CD4-positive, alpha-beta memory T cell (primary cell): ENCODE results near the gene NFATC1. TPM values are rescaled to one million over a fixed set of nuclear protein-coding genes. Genes with fewer than 3 reads are reported as not detected.

Experiments used
- CTCF ChIA-PET: fragments of 350-600 bp; sonication (Branson Sonifier 250); formaldehyde crosslinking; loops from one replicate; lab custom pipeline; 2021; ENCODE audit warnings: inconsistent platforms; ENCODE audit not compliant: partially characterized antibody; lab: Charles Lee
- POLR2A ChIA-PET: fragments of 350-600 bp; sonication (Branson Sonifier 250); formaldehyde crosslinking; loops from one replicate; lab custom pipeline; 2021; ENCODE audit not compliant: partially characterized antibody; lab: Charles Lee
- DNase-seq, 5 donors: peaks; one replicate each; pipeline versions ENCODE4 v3.0.0 to v3.0.0-alpha.2; 2020 to 2022; ENCODE audit warnings: mixed read lengths in 1 of 5
- H3K27ac ChIP-seq: one replicate; pipeline ENCODE4 v1.7.0; 2013; ENCODE audit warnings: low read depth, low read length
- H3K27me3 ChIP-seq: 2 replicates; pipeline ENCODE4 v1.7.0; 2013; ENCODE audit warnings: mild to moderate bottlenecking, low read length, moderate library complexity; ENCODE audit not compliant: insufficient read depth
- H3K36me3 ChIP-seq: 2 replicates; pipeline ENCODE4 v1.7.0; 2013; ENCODE audit warnings: mild to moderate bottlenecking, low read length, moderate library complexity; ENCODE audit not compliant: insufficient read depth
- H3K4me1 ChIP-seq: 2 replicates; pipeline ENCODE4 v1.7.0; 2013; ENCODE audit warnings: mild to moderate bottlenecking, low read length, moderate library complexity; ENCODE audit not compliant: insufficient read depth
- H3K4me3 ChIP-seq, 2 donors: one replicate each; pipeline ENCODE4 v1.7.0; 2013; ENCODE audit warnings: low read length in 2 of 2, mild to moderate bottlenecking in 1 of 2
- H3K9me3 ChIP-seq, 2 donors: one replicate each; pipeline ENCODE4 v1.7.0; 2013; ENCODE audit warnings: low read length in 2 of 2, control low read depth in 1 of 2; ENCODE audit not compliant: control insufficient read depth in 1 of 2
- H3K27ac Mint-ChIP-seq, 7 donors: one replicate each; pipeline ENCODE4 v1.8.0; 2020 to 2021; ENCODE audit warnings: mixed read lengths in 7 of 7, mild to moderate bottlenecking in 6 of 7, inconsistent platforms in 3 of 7, moderate library complexity in 3 of 7
- H3K27me3 Mint-ChIP-seq, 2 donors: one replicate each; pipeline ENCODE4 v1.8.0; 2020 to 2021; ENCODE audit warnings: mixed read lengths in 2 of 2
- H3K36me3 Mint-ChIP-seq, 2 donors: one replicate each; pipeline ENCODE4 v1.8.0; 2020 to 2021; ENCODE audit warnings: mixed read lengths in 2 of 2, inconsistent platforms in 1 of 2, mild to moderate bottlenecking in 1 of 2
- H3K4me1 Mint-ChIP-seq, 4 donors: one replicate each; pipeline ENCODE4 v1.8.0; 2020 to 2021; ENCODE audit warnings: mixed read lengths in 4 of 4, mild to moderate bottlenecking in 1 of 4
- H3K4me3 Mint-ChIP-seq, 8 donors: one replicate each; pipeline ENCODE4 v1.8.0; 2020 to 2021; ENCODE audit warnings: mixed read lengths in 8 of 8, mild to moderate bottlenecking in 7 of 8, moderate library complexity in 6 of 8, inconsistent platforms in 3 of 8
- H3K9me3 Mint-ChIP-seq, 8 donors: one replicate each; pipeline ENCODE4 v1.8.0; 2020 to 2021; ENCODE audit warnings: mixed read lengths in 8 of 8, mild to moderate bottlenecking in 5 of 8, inconsistent platforms in 3 of 8, moderate library complexity in 1 of 8
- intact Hi-C: fragments of 100-400 bp; cut with micrococcal nuclease; formaldehyde crosslinking; loops from one replicate; pipeline ENCODE4 v1.15.1; 2023
- polyA plus RNA-seq, 2 donors: library from polyadenylated mRNA; unstranded; fragments of 300-500 nt; fragmentation: Illumina TruSeq; gene quantifications; one replicate each; pipeline ENCODE4 v1.2.3, GENCODE V29; 2021
- total RNA-seq, 2 experiments: library from RNA; stranded (reverse); gene quantifications; one replicate each; pipeline ENCODE4 v1.2.3, GENCODE V29; 2021

Gene NFATC1
- total and polyA plus RNA-seq, 4 experiments from 2014 or later, result 15.3 to 69.6 (median 54.9) TPM

- CTCF ChIA-PET, result interaction anchor here (1.0 to 2.0 kb wide), 4 partner anchors 8 to 122 kb away, joined by 3 to 9 read pairs (median 4); partner anchors contain the start of gene NFATC1
- H3K4me1 Mint-ChIP-seq, result peaks cover 29 to 56% (median 44%) of the 10 kb centered on the region in 4 donors
- intact Hi-C loops, result no loop called here
- H3K4me3 ChIP-seq, result no peak overlapping the region
- peak overlapping the region in 1 of 8 donors; percentile 59 for H3K4me3 Mint-ChIP-seq
- POLR2A ChIA-PET, result interaction anchor here (1.5 to 5.9 kb wide), 2 partner anchors 8 to 111 kb away, joined by 6 to 44 read pairs; no protein-coding TSS in a partner anchor
- no peak overlapping the region for H3K27ac ChIP-seq
- H3K36me3 ChIP-seq, result peaks cover 4% of the 10 kb centered on the region
- no peaks in the 10 kb centered on the region for H3K9me3 ChIP-seq
- H3K9me3 Mint-ChIP-seq, result no peaks in the 10 kb centered on the region
- no peaks in the 10 kb centered on the region for H3K27me3 Mint-ChIP-seq
- H3K36me3 Mint-ChIP-seq, result peaks cover 4 to 10% of the 10 kb centered on the region in 2 donors
- H3K27me3 ChIP-seq, result no peaks in the 10 kb centered on the region
- DNase-seq, result no peak
- H3K4me1 ChIP-seq, result peaks cover 45% of the 10 kb centered on the region
- H3K27ac Mint-ChIP-seq, result peak overlapping the region in 6 of 7 donors; percentile 75 to 95 (median 92)
Measured at GRCh38 chr18:79515331-79515730, 119.6 kb downstream of the NFATC1 start.

DNA sequence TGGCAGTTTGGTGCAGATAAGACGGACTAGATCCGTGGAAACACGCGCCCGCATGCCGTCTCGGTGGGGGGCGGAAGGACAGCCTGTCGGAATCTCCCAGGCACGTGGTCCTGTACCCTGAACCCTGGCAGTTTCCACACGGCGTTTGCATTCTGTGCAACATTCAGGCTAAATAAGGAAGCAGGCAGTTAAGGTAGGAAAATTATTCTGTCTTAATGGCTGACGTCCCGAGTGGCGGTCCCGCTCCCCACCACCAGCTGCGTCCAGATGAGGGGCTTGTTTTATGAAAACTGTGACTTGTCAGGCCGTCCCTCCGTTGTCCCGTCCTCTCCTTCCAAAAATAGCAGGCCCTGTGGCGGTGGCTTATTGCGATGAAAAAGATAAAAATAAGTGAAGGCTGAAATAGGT, 120.2 kb downstream of the NFATC1 start:
- peak overlapping the region; percentile 64 to 84 (median 80) for H3K4me3 Mint-ChIP-seq
- Histone ChIP-seq H3K4me1 (peaks cover 51% of the 10 kb centered on the region), H3K9me3 (no peaks in the 10 kb centered on the region), H3K27me3 (no peaks in the 10 kb centered on the region), H3K4me3 (no peak overlapping the region), H3K27ac (peak overlapping the region; percentile 45), H3K36me3 (peaks cover 4% of the 10 kb centered on the region)
- intact Hi-C loops, result no loop called here
- ChIA-PET POLR2A (interaction anchor here (1.4 to 5.9 kb wide), 4 partner anchors 8 to 122 kb away, joined by 4 to 44 read pairs (median 7); no protein-coding TSS in a partner anchor), CTCF (interaction anchor here (1.0 to 2.0 kb wide), 8 partner anchors 8 to 122 kb away, joined by 3 to 9 read pairs (median 4); partner anchors contain the start of gene NFATC1)
- peaks cover 35 to 62% (median 48%) of the 10 kb centered on the region in 4 donors for H3K4me1 Mint-ChIP-seq
- DNase-seq, result no peak
- peak overlapping the region; percentile 89 to 99 (median 95) for H3K27ac Mint-ChIP-seq
- no peaks in the 10 kb centered on the region for H3K9me3 Mint-ChIP-seq
- H3K27me3 Mint-ChIP-seq, result no peaks in the 10 kb centered on the region
- H3K36me3 Mint-ChIP-seq, result peaks cover 4 to 10% of the 10 kb centered on the region in 2 donors

- Mint-ChIP-seq H3K27ac (peak overlapping the region; percentile 89 to 99 (median 95)), H3K27me3 (no peaks in the 10 kb centered on the region), H3K9me3 (no peaks in the 10 kb centered on the region), H3K4me3 (peak overlapping the region; percentile 64 to 84 (median 80)), H3K36me3 (peaks cover 4 to 10% of the 10 kb centered on the region in 2 donors), H3K4me1 (peaks cover 40 to 67% (median 51%) of the 10 kb centered on the region in 4 donors)
- Histone ChIP-seq H3K27ac (peak overlapping the region; percentile 45), H3K27me3 (no peaks in the 10 kb centered on the region), H3K4me3 (no peak overlapping the region), H3K4me1 (peaks cover 57% of the 10 kb centered on the region), H3K36me3 (peaks cover 4% of the 10 kb centered on the region), H3K9me3 (no peaks in the 10 kb centered on the region)
- ChIA-PET POLR2A (interaction anchor here (0.7 to 5.9 kb wide), 7 partner anchors 9 to 124 kb away, joined by 3 to 44 read pairs (median 4); no protein-coding TSS in a partner anchor), CTCF (interaction anchor here (1.1 to 2.0 kb wide), 9 partner anchors 9 to 137 kb away, joined by 3 to 9 read pairs (median 5); partner anchors contain the start of gene NFATC1)
- peak; percentile 59 to 72 (median 62) for DNase-seq
- intact Hi-C loops, result no loop called here
Measured at GRCh38 chr18:79516441-79516931, 120.8 kb downstream of the NFATC1 start.

GRCh38 chr18:79517341-79517740, 121.6 kb downstream of the NFATC1 start:
- Histone ChIP-seq H3K27me3 (no peaks in the 10 kb centered on the region), H3K9me3 (no peaks in the 10 kb centered on the region), H3K4me1 (peaks cover 65% of the 10 kb centered on the region), H3K4me3 (no peak overlapping the region), H3K36me3 (peaks cover under 1% of the 10 kb centered on the region), H3K27ac (peak overlapping the region; percentile 45)
- ChIA-PET CTCF (interaction anchor here (0.6 to 2.0 kb wide), 9 partner anchors 10 to 138 kb away, joined by 3 to 9 read pairs (median 5); partner anchors contain the start of gene NFATC1), POLR2A (interaction anchor here (0.7 to 5.9 kb wide), 9 partner anchors 10 to 125 kb away, joined by 3 to 44 read pairs (median 4); no protein-coding TSS in a partner anchor)
- Mint-ChIP-seq H3K4me1 (peaks cover 46 to 75% (median 60%) of the 10 kb centered on the region in 4 donors), H3K9me3 (no peaks in the 10 kb centered on the region), H3K36me3 (peaks cover 4 to 10% of the 10 kb centered on the region in 2 donors), H3K4me3 (peak overlapping the region; percentile 64 to 84 (median 80)), H3K27me3 (no peaks in the 10 kb centered on the region), H3K27ac (peak overlapping the region; percentile 89 to 99 (median 95))
- intact Hi-C loops, result no loop called here
- peak in 3 of 5 donors; percentile 34 to 43 (median 42) for DNase-seq

DNA sequence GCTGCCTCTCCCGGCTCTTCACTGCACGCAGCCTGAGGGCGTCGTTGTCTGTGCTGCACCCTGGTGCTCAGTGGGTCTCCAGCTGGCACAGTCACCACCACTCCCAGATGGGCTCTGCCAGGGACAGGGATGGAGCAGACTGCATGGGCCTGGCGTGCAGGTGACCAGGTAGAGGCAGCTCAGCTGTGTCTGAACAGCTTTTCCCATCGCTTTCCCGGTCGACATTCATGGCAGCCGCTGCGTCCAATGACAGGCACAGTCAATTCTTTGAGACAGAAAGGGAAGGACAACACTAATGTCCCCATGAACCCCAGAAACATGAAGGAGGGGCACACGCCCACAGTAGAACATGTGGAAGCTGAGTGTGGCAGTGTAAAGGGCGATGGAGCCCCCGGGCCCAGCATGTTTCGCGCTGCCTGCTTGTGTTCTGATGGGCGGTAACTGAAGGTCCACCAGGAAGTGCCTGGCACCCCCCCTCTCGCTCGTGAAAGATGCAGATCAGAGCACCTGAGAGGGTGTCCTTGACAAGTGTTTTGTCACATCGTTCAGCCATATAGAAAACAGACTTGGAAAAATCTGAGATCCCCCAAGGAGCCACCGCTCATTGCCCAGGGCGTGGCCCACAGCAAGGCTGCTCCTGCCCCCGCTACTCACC, 122.4 kb downstream of the NFATC1 start:
- Mint-ChIP-seq H3K4me1 (peaks cover 51 to 84% (median 67%) of the 10 kb centered on the region in 4 donors), H3K36me3 (peaks cover 4 to 10% of the 10 kb centered on the region in 2 donors), H3K4me3 (peak overlapping the region in 6 of 8 donors; percentile 21 to 82 (median 64)), H3K9me3 (no peaks in the 10 kb centered on the region), H3K27ac (peak overlapping the region; percentile 89 to 99 (median 94)), H3K27me3 (no peaks in the 10 kb centered on the region)
- Histone ChIP-seq H3K27me3 (no peaks in the 10 kb centered on the region), H3K36me3 (no peaks in the 10 kb centered on the region), H3K9me3 (no peaks in the 10 kb centered on the region), H3K4me3 (no peak overlapping the region), H3K27ac (peak overlapping the region; percentile 45), H3K4me1 (peaks cover 73% of the 10 kb centered on the region)
- ChIA-PET POLR2A (interaction anchor here (2.4 to 5.9 kb wide), 2 partner anchors 11 to 113 kb away, joined by 11 to 44 read pairs; no protein-coding TSS in a partner anchor), CTCF (interaction anchor here (0.6 kb wide), 1 partner anchor 121 kb away, joined by 4 read pairs; no protein-coding TSS in a partner anchor)
- intact Hi-C loops, result no loop called here
- DNase-seq, result no peak

DNA sequence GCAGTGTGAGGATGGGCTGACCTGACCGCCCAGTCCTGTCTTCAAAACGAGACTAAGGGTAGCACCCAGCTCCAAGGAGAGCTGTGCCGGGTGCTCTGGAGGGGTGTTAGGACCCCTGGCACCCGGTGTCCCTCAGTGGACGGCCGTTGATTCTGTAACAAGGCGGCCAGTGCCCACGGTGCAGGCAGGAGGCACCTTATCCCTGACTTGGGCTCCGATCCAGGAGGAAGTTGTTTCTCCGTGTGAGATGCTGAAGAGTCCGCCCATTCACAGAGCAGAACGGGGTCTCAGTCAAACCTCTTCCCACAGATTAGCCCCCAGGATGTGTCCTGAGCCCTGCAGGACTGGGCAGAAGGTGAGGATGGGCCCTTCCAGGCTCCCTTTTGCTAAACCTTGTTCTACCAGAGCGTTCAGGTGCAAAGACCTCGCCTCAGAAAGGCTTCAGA, 123.0 kb downstream of the NFATC1 start:
- Mint-ChIP-seq H3K9me3 (no peaks in the 10 kb centered on the region), H3K27ac (peak overlapping the region; percentile 42 to 97 (median 63)), H3K27me3 (no peaks in the 10 kb centered on the region), H3K4me1 (peaks cover 56 to 89% (median 72%) of the 10 kb centered on the region in 4 donors), H3K36me3 (peaks cover 4 to 13% of the 10 kb centered on the region in 2 donors), H3K4me3 (peak overlapping the region in 3 of 8 donors; percentile 15 to 81 (median 79))
- intact Hi-C loops, result no loop called here
- H3K4me1 ChIP-seq, result peaks cover 79% of the 10 kb centered on the region
- CTCF ChIA-PET, result no interaction called here
- H3K27ac ChIP-seq, result peak overlapping the region; percentile 45
- no peaks in the 10 kb centered on the region for H3K9me3 ChIP-seq
- POLR2A ChIA-PET, result interaction anchor here (2.4 to 5.9 kb wide), 2 partner anchors 11 to 114 kb away, joined by 11 to 44 read pairs; no protein-coding TSS in a partner anchor
- no peak overlapping the region for H3K4me3 ChIP-seq
- no peak for DNase-seq
- H3K36me3 ChIP-seq, result no peaks in the 10 kb centered on the region
- no peaks in the 10 kb centered on the region for H3K27me3 ChIP-seq
